B cell (primary cell): ENCODE data around the gene FAM83G. TPM values are rescaled to one million over a fixed set of nuclear protein-coding genes. Genes with fewer than 3 reads are reported as not detected.

Experiments
- ATAC-seq: fragments of 200-7000 bp; cut with Tn5 transposase; one replicate; pipeline ENCODE4 v1.10.0; 2021; ENCODE audit warnings: low read depth, mild to moderate bottlenecking, moderate number of reproducible peaks, moderate library complexity
- CTCF ChIA-PET: fragments of 350-600 bp; sonication (Branson Sonifier 250); formaldehyde crosslinking; loops from one replicate; lab custom pipeline; 2021; ENCODE audit warnings: antibody characterized with exemption, inconsistent platforms; lab: Charles Lee
- POLR2A ChIA-PET: fragments of 350-600 bp; sonication (Branson Sonifier 250); formaldehyde crosslinking; loops from one replicate; lab custom pipeline; 2021; ENCODE audit warnings: antibody characterized with exemption; lab: Charles Lee
- DNase-seq: peaks from one replicate; pipeline ENCODE4 v3.0.0; 2013
- H2AFZ ChIP-seq: 2 replicates; pipeline ENCODE4 v1.6.1; 2012; ENCODE audit warnings: mild to moderate bottlenecking, low read depth, low read length; ENCODE audit not compliant: insufficient read depth, poor library complexity, severe bottlenecking
- H3K27ac ChIP-seq, 2 donors: 1 replicate in 1 of 2; 2 replicates in 1 of 2; pipeline ENCODE4 v1.5.1; 2012 to 2013; ENCODE audit warnings: low read length in 2 of 2, mild to moderate bottlenecking in 2 of 2, moderate library complexity in 1 of 2
- H3K27me3 ChIP-seq, 4 experiments: fragments of 200-600 bp in 1 of 4; sonication (generic) in 1 of 4; replicated peaks in 1 of 4; 1 replicate in 2 of 4; 2 replicates in 2 of 4; pipeline versions ENCODE4 v1.6.1 to v1.7.0; 2013 to 2016; ENCODE audit warnings: low read length in 3 of 4, mild to moderate bottlenecking in 2 of 4, mixed read lengths in 1 of 4, moderate library complexity in 1 of 4; ENCODE audit not compliant: insufficient read depth in 4 of 4, control insufficient read depth in 3 of 4; ENCODE audit errors: control extremely low read depth in 1 of 4
- H3K36me3 ChIP-seq, 2 experiments: replicated peaks in 1 of 2; 1 replicate in 1 of 2; 2 replicates in 1 of 2; pipeline versions ENCODE4 v1.6.1 to v1.7.1; 2013; ENCODE audit warnings: low read length in 1 of 2; ENCODE audit not compliant: insufficient read depth in 2 of 2, control insufficient read depth in 1 of 2; ENCODE audit errors: control extremely low read depth in 1 of 2, extremely low read depth in 1 of 2
- H3K4me1 ChIP-seq, 2 donors: fragments of 200-600 bp in 1 of 2; sonication (generic) in 1 of 2; 1 replicate in 1 of 2; 2 replicates in 1 of 2; pipeline versions ENCODE4 v1.5.1 to v1.6.1; 2013 to 2017; ENCODE audit warnings: low read length in 2 of 2; ENCODE audit not compliant: control insufficient read depth in 2 of 2, insufficient read depth in 2 of 2
- H3K4me2 ChIP-seq: replicated peaks from 2 replicates; pipeline ENCODE3; 2012; ENCODE audit warnings: mild to moderate bottlenecking, low read depth, low read length; ENCODE audit not compliant: poor library complexity, severe bottlenecking
- H3K4me3 ChIP-seq, 5 experiments: fragments of 200-600 bp in 1 of 5; sonication (generic) in 1 of 5; 1 replicate in 3 of 5; 2 replicates in 2 of 5; pipeline versions ENCODE4 v1.5.1 to v1.7.0; 2011 to 2016; ENCODE audit warnings: low read length in 4 of 5, mild to moderate bottlenecking in 4 of 5, low read depth in 2 of 5, control low read depth in 1 of 5, moderate library complexity in 1 of 5; ENCODE audit not compliant: insufficient read depth in 1 of 5; ENCODE audit errors: control extremely low read depth in 1 of 5, extremely low read depth in 1 of 5
- H3K79me2 ChIP-seq: fragments of 200-600 bp; sonication (generic); one replicate; pipeline ENCODE4 v1.6.0; 2016; ENCODE audit warnings: low read length; ENCODE audit not compliant: control insufficient read depth, insufficient read depth
- H3K9ac ChIP-seq: fragments of 200-600 bp; sonication (generic); 2 replicates; pipeline ENCODE4 v1.6.1; 2017; ENCODE audit warnings: mild to moderate bottlenecking, low read length, moderate library complexity
- H3K9me3 ChIP-seq, 3 donors: one replicate each; pipeline versions ENCODE4 v1.6.1 to v1.7.1; 2013; ENCODE audit warnings: low read length in 2 of 3; ENCODE audit not compliant: control insufficient read depth in 2 of 3, insufficient read depth in 1 of 3; ENCODE audit errors: control extremely low read depth in 1 of 3
- H4K20me1 ChIP-seq: 2 replicates; pipeline ENCODE4 v1.6.0; 2012; ENCODE audit warnings: mild to moderate bottlenecking, low read length; ENCODE audit not compliant: insufficient read depth, control insufficient read depth, poor library complexity, severe bottlenecking
- H3K27ac Mint-ChIP-seq: one replicate; pipeline ENCODE4 v1.8.0; 2021; ENCODE audit warnings: mixed read lengths
- H3K27me3 Mint-ChIP-seq: one replicate; pipeline ENCODE4 v1.8.0; 2021; ENCODE audit warnings: mixed read lengths
- H3K4me1 Mint-ChIP-seq: one replicate; pipeline ENCODE4 v1.8.0; 2021; ENCODE audit warnings: mixed read lengths
- H3K4me3 Mint-ChIP-seq: one replicate; pipeline ENCODE4 v1.8.0; 2021; ENCODE audit warnings: mixed read lengths
- H3K9me3 Mint-ChIP-seq: one replicate; pipeline ENCODE4 v1.8.0; 2022; ENCODE audit warnings: mixed read lengths; ENCODE audit not compliant: insufficient read depth
- EZH2 ChIP-seq: IDR thresholded peaks from 2 replicates; pipeline ENCODE4 v1.6.1; 2012; ENCODE audit warnings: borderline replicate concordance, low read depth, mild to moderate bottlenecking, moderate library complexity, low read length; ENCODE audit not compliant: insufficient read depth, poor library complexity, severe bottlenecking
- WGBS: methylation state at CpG from one replicate; pipeline ENCODE4 v1.1.5; 2013; ENCODE audit warnings: missing lambda C conversion rate; ENCODE audit not compliant: insufficient coverage; 5-methylcytosine and 5-hydroxymethylcytosine counted together
- intact Hi-C: fragments of 100-400 bp; cut with micrococcal nuclease; formaldehyde crosslinking; loops from one replicate; pipeline ENCODE4 v1.10.0; 2022
- polyA plus RNA-seq: library from polyadenylated mRNA; depleted of rRNA; stranded (reverse); fragments of >200 nt; gene quantifications from 2 replicates; pipeline ENCODE4 v1.2.3, GENCODE V29; 2012
- total RNA-seq, 2 donors: library from RNA; stranded (reverse); fragments of 120-200 nt in 1 of 2; gene quantifications; 1 replicate in 1 of 2; 2 replicates in 1 of 2; pipeline versions ENCODE4 v1.2.3 to v1.2.4, GENCODE V29; 2013 to 2022
- TF ChIP-seq, protein P1 (sequence below): fragments of 200-600 bp; IDR thresholded peaks from one replicate; pipeline ENCODE4 v1.8.0; 2022; ENCODE audit warnings: antibody characterized with exemption, mild to moderate bottlenecking

Gene FAM83G
- total and polyA plus RNA-seq, 2 donors (not counting 1 experiment from before 2014, with no cell fraction given) = 4.7 to 14.3 TPM

DNA sequence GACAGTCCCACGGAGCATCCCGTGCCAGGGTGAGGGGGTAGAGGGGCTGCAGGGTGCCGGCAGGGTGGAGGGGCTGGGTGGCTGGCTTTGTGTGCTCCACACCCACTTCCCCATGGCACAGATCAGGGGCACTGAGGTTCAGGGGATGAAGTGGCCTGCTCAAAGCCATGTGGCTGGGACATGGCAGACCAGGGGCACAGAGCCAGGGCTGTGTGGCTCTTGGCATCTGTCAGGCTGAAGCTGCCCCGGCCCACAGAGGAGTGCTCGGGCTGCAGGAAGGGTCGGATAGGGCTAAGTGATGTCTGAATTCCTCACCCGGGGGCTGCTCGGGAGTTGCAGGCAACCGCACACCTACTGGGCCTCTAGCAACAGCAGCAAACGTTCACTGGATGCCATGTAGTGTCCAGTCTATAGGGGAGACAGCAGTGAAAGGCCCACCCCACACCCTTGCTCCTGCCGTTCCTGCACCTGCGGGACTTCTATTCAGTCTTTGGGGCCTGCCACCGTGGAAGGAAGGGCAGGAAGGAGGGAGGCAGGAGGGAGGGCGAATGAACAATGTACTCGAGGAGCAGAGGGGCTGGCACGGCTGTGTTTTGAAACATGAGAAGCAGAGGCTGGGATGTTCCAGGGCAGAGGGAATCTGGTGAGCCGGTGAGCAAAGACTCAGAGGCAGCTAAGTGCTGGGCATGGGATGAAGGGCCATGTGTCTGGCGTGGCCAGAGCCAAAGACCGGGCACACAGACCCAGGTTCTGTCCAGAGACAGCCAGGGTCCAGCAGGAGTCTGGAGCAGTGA is 37.5 kb downstream of the FAM83G start:
- WGBS = 57% methylated on average over 13 of the region's 19 CpGs
- no peak overlapping the region for H3K27ac Mint-ChIP-seq

More for the DNA sequence above, 37.5 kb downstream of the FAM83G start:
- Histone ChIP-seq H3K9me3 (no peaks in the 10 kb centered on the region), H3K36me3 (peaks cover 0 to 8% of the 10 kb centered on the region in 2 experiments), H3K79me2 (no peaks in the 10 kb centered on the region), H3K27ac (no peak overlapping the region), H3K4me2 (no peak overlapping the region), H2AFZ (no peak overlapping the region), H3K9ac (no peak overlapping the region), H4K20me1 (no peaks in the 10 kb centered on the region), H3K4me3 (no peak overlapping the region), H3K27me3 (no peaks in the 10 kb centered on the region), H3K4me1 (no peaks in the 10 kb centered on the region)
- no peak for TF ChIP-seq EZH2
- TF ChIP-seq, protein P1, sequence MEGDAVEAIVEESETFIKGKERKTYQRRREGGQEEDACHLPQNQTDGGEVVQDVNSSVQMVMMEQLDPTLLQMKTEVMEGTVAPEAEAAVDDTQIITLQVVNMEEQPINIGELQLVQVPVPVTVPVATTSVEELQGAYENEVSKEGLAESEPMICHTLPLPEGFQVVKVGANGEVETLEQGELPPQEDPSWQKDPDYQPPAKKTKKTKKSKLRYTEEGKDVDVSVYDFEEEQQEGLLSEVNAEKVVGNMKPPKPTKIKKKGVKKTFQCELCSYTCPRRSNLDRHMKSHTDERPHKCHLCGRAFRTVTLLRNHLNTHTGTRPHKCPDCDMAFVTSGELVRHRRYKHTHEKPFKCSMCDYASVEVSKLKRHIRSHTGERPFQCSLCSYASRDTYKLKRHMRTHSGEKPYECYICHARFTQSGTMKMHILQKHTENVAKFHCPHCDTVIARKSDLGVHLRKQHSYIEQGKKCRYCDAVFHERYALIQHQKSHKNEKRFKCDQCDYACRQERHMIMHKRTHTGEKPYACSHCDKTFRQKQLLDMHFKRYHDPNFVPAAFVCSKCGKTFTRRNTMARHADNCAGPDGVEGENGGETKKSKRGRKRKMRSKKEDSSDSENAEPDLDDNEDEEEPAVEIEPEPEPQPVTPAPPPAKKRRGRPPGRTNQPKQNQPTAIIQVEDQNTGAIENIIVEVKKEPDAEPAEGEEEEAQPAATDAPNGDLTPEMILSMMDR = no peak
- no peak for DNase-seq
- H3K4me1 Mint-ChIP-seq = no peaks in the 10 kb centered on the region
- no peak for ATAC-seq
- intact Hi-C loops = no loop called here
- no peaks in the 10 kb centered on the region for H3K27me3 Mint-ChIP-seq
- ChIA-PET POLR2A (no interaction called here), CTCF (no interaction called here)
- H3K9me3 Mint-ChIP-seq = no peaks in the 10 kb centered on the region
- H3K4me3 Mint-ChIP-seq = no peak overlapping the region
